Stimulated activated CD4-positive, alpha-beta T cell treated with anti-CD3 and anti-CD28 coated beads, Interleukin-4, amount 100 ng/mL, for 48 hours (primary cell): ENCODE data around the gene TAS2R7.
"Not testable (repeated sequence)": the region's sequence is repeated elsewhere in the genome, so short reads cannot be mapped to it uniquely, and the experiment has no call there.

ENCODE experiments used
- DNase-seq, 2 donors: peaks; one replicate each; pipeline ENCODE4 v3.0.0-alpha.2; 2020; ENCODE audit warnings: low read depth in 2 of 2

TAS2R7 gene

GRCh38 chr12:10802587-10802986 is at the start of gene TAS2R7:
TSS of gene TAS2R7 (minus strand) at chr12:10802627. CDS start at chr12:10802570, 57 bp downstream.
- no peak for DNase-seq

- no peak for DNase-seq
Measured at GRCh38 chr12:10851243-10851858, 48.9 kb upstream of the TAS2R7 start.

- no peak for DNase-seq
Measured at GRCh38 chr12:10849425-10849878, 47.0 kb upstream of the TAS2R7 start, which contains the start of gene PRR4. TSS of gene PRR4 (minus strand) at chr12:10849475. CDS start at chr12:10849437, 38 bp downstream.

- DNase-seq: no peak
Measured at GRCh38 chr12:10847744-10848143, 45.3 kb upstream of the TAS2R7 start.

GRCh38 chr12:10842862-10843261 is 40.4 kb upstream of the TAS2R7 start:
- no peak for DNase-seq

- DNase-seq: no peak
Measured at GRCh38 chr12:10838461-10838860, 36.0 kb upstream of the TAS2R7 start.

GRCh38 chr12:10829994-10830393 is 27.6 kb upstream of the TAS2R7 start:
- DNase-seq: no peak

- DNase-seq: no peak
Measured at GRCh38 chr12:10826258-10826657, 23.8 kb upstream of the TAS2R7 start, which contains the start of gene TAS2R10. TSS of gene TAS2R10 (minus strand) at chr12:10826358. CDS start at chr12:10826269, 89 bp downstream.

- no peak for DNase-seq
Measured at GRCh38 chr12:10824957-10825356, 22.5 kb upstream of the TAS2R7 start.

- DNase-seq: no peak
Measured at GRCh38 chr12:10811883-10812536, 9.6 kb upstream of the TAS2R7 start.

- no peak for DNase-seq
Measured at GRCh38 chr12:10810068-10810467, 7.6 kb upstream of the TAS2R7 start, which contains the start of gene TAS2R9. TSS of gene TAS2R9 (minus strand) at chr12:10810168. CDS start at chr12:10810075, 93 bp downstream.

GRCh38 chr12:10807186-10807585 is 4.8 kb upstream of the TAS2R7 start, which contains the start of gene TAS2R8:
TSS of gene TAS2R8 (minus strand) at chr12:10807286. CDS start at chr12:10806980, 306 bp downstream.
- DNase-seq: no peak

- DNase-seq: no peak
Measured at GRCh38 chr12:10801741-10802140, 686 bp downstream of the TAS2R7 start.

GRCh38 chr12:10794222-10794621 is 8.2 kb downstream of the TAS2R7 start:
- DNase-seq: no peak

GRCh38 chr12:10791769-10792168 is 10.7 kb downstream of the TAS2R7 start:
- not testable (repeated sequence) for DNase-seq

GRCh38 chr12:10783252-10783651 is 19.2 kb downstream of the TAS2R7 start:
- no peak for DNase-seq

- no peak for DNase-seq
Measured at GRCh38 chr12:10779103-10779502, 23.3 kb downstream of the TAS2R7 start.

GRCh38 chr12:10771132-10771733 is 31.2 kb downstream of the TAS2R7 start:
- no peak for DNase-seq

GRCh38 chr12:10759657-10760056 is 42.8 kb downstream of the TAS2R7 start:
- DNase-seq: no peak

GRCh38 chr12:10756194-10756593 is 46.2 kb downstream of the TAS2R7 start:
- no peak for DNase-seq

- DNase-seq: no peak
Measured at GRCh38 chr12:10753059-10753458, 49.4 kb downstream of the TAS2R7 start.
